Mesothelial cell of epicardium (in vitro differentiated cells): ENCODE results near the gene IPCEF1. TPM values are rescaled to one million over a fixed set of nuclear protein-coding genes. Genes with fewer than 3 reads are reported as not detected.
A peak's percentile ranks its signal among the peaks of the same experiment; 100 is the strongest.
"Not testable (repeated sequence)": the region's sequence is repeated elsewhere in the genome, so short reads cannot be mapped to it uniquely, and the experiment has no call there.

Source experiments
- DNase-seq, 2 experiments: peaks; one replicate each; pipeline ENCODE4 v3.0.0; 2021; ENCODE audit warnings: low spot score in 2 of 2; ENCODE audit not compliant: unreplicated experiment in 2 of 2
- H3K27ac Mint-ChIP-seq: 2 replicates; pipeline ENCODE4 v1.8.0; 2021; ENCODE audit warnings: mixed read lengths
- H3K27me3 Mint-ChIP-seq: 2 replicates; pipeline ENCODE4 v1.8.0; 2021; ENCODE audit warnings: low read depth, mixed read lengths
- H3K36me3 Mint-ChIP-seq: 2 replicates; pipeline ENCODE4 v1.8.0; 2021; ENCODE audit warnings: mixed read lengths
- H3K4me1 Mint-ChIP-seq: 2 replicates; pipeline ENCODE4 v1.8.0; 2021; ENCODE audit warnings: mixed read lengths
- H3K4me3 Mint-ChIP-seq: 2 replicates; pipeline ENCODE4 v1.8.0; 2021; ENCODE audit warnings: mild to moderate bottlenecking, moderate library complexity, mixed read lengths
- H3K9me3 Mint-ChIP-seq: 2 replicates; pipeline ENCODE4 v1.8.0; 2021; ENCODE audit warnings: mixed read lengths
- CTCF ChIP-seq: fragments of 200-600 bp; sonication (generic); IDR thresholded peaks from one replicate; pipeline ENCODE4 v1.5.0; 2021; ENCODE audit warnings: antibody characterized with exemption; ENCODE audit not compliant: unreplicated experiment
- total RNA-seq: library from RNA; stranded (reverse); gene quantifications from 3 replicates; pipeline ENCODE4 v1.2.1, GENCODE V29; 2021

Gene IPCEF1
- total RNA-seq, 1 donor from 2014 or later: 0.76 TPM

- peak; percentile 32 for TF ChIP-seq CTCF
- peak overlapping the region; percentile 73 for H3K27ac Mint-ChIP-seq
- H3K27me3 Mint-ChIP-seq: no peaks in the 10 kb centered on the region
- no peaks in the 10 kb centered on the region for H3K36me3 Mint-ChIP-seq
- H3K4me3 Mint-ChIP-seq: peak overlapping the region; percentile 48
- H3K4me1 Mint-ChIP-seq: peaks cover 36% of the 10 kb centered on the region
- DNase-seq: peak in 1 of 2 experiments; percentile 55
- H3K9me3 Mint-ChIP-seq: peaks cover 8% of the 10 kb centered on the region
Measured at GRCh38 chr6:154343473-154344308, 12.9 kb downstream of the IPCEF1 start.

GRCh38 chr6:154341871-154342270 is 14.7 kb downstream of the IPCEF1 start:
- TF ChIP-seq CTCF: no peak
- no peak overlapping the region for H3K4me3 Mint-ChIP-seq
- no peaks in the 10 kb centered on the region for H3K27me3 Mint-ChIP-seq
- H3K27ac Mint-ChIP-seq: peak overlapping the region; percentile 73
- H3K4me1 Mint-ChIP-seq: peaks cover 36% of the 10 kb centered on the region
- no peak for DNase-seq
- peaks cover 6% of the 10 kb centered on the region for H3K9me3 Mint-ChIP-seq
- H3K36me3 Mint-ChIP-seq: no peaks in the 10 kb centered on the region

GRCh38 chr6:154341336-154341735 is 15.3 kb downstream of the IPCEF1 start:
- H3K36me3 Mint-ChIP-seq: no peaks in the 10 kb centered on the region

GRCh38 chr6:154337406-154338005 is 19.1 kb downstream of the IPCEF1 start:
- Mint-ChIP-seq H3K9me3 (peaks cover 2% of the 10 kb centered on the region), H3K4me3 (no peak overlapping the region), H3K4me1 (peaks cover 15% of the 10 kb centered on the region), H3K36me3 (no peaks in the 10 kb centered on the region), H3K27me3 (no peaks in the 10 kb centered on the region), H3K27ac (no peak overlapping the region)
- DNase-seq: no peak
- no peak for TF ChIP-seq CTCF

More at GRCh38 chr6:154341336-154341735, 15.3 kb downstream of the IPCEF1 start:
- no peaks in the 10 kb centered on the region for H3K27me3 Mint-ChIP-seq
- no peak for TF ChIP-seq CTCF
- H3K9me3 Mint-ChIP-seq: peaks cover 1% of the 10 kb centered on the region
- DNase-seq: no peak
- peaks cover 36% of the 10 kb centered on the region for H3K4me1 Mint-ChIP-seq
- peak overlapping the region; percentile 64 for H3K27ac Mint-ChIP-seq
- H3K4me3 Mint-ChIP-seq: no peak overlapping the region

DNA sequence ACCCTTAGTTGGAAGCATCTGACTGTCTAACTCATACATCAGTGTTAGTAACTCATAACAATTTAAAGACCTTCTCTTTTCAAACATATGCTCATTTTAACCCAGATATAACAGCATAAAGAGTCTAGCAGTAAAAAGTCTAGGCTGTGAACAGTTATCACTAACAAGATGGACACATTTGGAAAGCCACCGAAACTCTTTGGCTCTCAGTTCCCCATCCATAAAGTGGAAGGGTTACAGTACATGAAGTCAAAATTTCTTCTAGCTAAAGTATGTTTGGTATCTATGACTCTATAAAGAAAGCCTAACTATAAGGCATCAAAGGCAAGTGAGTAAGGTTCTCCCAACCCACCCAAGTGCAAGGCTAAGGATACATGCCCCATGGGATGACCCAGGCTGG is 22.5 kb downstream of the IPCEF1 start:
- H3K9me3 Mint-ChIP-seq: peaks cover 13% of the 10 kb centered on the region

GRCh38 chr6:154331750-154332149 is 24.9 kb downstream of the IPCEF1 start:
- H3K36me3 Mint-ChIP-seq: peaks cover 3% of the 10 kb centered on the region
- no peak overlapping the region for H3K4me3 Mint-ChIP-seq
- H3K27ac Mint-ChIP-seq: no peak overlapping the region
- DNase-seq: no peak
- no peak for TF ChIP-seq CTCF
- H3K9me3 Mint-ChIP-seq: peaks cover 18% of the 10 kb centered on the region
- H3K4me1 Mint-ChIP-seq: peaks cover 11% of the 10 kb centered on the region
- H3K27me3 Mint-ChIP-seq: no peaks in the 10 kb centered on the region

More for the DNA sequence above, 22.5 kb downstream of the IPCEF1 start:
- not testable (repeated sequence) for H3K36me3 Mint-ChIP-seq, DNase-seq, H3K27me3 Mint-ChIP-seq, H3K27ac Mint-ChIP-seq, H3K4me1 Mint-ChIP-seq, H3K4me3 Mint-ChIP-seq
